ENCODE data around the gene SBK1.
"Not testable (repeated sequence)": the region's sequence is repeated elsewhere in the genome, so short reads cannot be mapped to it uniquely, and the experiment has no call there.

The SBK1 gene

DNA sequence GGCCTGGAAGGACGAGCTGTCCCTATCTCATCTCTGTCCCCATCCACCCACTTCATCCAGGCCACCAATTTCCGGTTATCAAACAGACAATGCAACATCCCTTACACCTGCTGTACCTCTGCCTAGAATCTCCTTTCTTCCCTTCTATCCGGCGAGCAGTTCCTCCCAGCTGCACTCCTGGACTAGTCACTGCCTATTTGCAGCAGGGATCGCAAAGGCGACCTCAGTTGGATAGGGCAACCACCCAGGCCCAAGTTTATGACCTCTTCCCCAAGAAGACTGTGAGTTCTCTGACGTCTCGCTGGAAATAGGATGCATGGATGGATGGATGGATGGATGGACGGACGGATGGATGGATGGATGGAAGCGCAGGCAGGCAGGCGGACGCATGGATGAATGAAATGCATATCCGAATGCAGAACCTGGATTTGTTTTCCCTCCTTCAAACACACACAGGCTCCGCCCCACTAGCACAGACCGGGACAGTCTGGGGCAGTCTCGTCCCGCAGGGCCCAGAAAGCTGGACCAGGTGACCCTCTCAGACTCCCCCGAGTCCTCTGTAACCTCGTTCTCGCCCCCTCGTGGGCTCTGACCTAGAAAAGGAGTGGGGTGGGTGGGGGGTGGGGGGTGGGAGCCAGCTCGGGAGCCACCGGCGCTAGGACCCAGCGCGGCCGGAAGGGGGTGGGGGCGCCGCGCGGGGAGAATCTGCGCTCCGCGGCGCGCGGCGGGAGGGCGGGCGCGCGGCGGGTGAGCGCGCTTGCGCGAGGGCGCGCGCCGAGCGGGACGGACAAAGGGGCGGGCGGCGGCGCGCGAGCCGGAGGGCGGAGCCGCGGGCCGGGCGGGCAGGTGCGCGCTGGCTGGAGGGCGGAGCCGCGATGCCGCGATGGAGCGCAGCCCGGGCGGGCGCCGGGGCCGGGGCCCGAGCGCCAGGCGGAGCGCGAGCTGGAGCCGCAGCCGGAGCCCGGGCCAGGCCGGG, at the start of gene SBK1:
SBK1 (plus strand) TSS at position 875 of the 976 bp plus-strand sequence. CDS start 24,867 bp downstream, outside the sequence.
- peak; percentile 98 for DNase-seq (ENCODE audit: low spot score)
- TF ChIP-seq CTCF (IDR thresholded peaks at IDR 0.05; ENCODE audit: borderline replicate concordance, control extremely low read depth, extremely low read depth, insufficient read depth, missing control alignments): no peak
- in situ Hi-C loops (cut with MboI; ENCODE audit: low sequenced_read_pairs, unreplicated experiment): loop anchor here (25.0 kb wide), 1 partner anchor 245 kb away; the partner anchor contains the start of gene NUPR1

- in situ Hi-C loops (cut with MboI; ENCODE audit: low sequenced_read_pairs, unreplicated experiment): loop anchor here (25.0 kb wide), 1 partner anchor 287 kb away; no protein-coding TSS in a partner anchor
- not testable (repeated sequence) for DNase-seq (ENCODE audit: low spot score)
Measured at GRCh38 chr16:28249483-28249882, 42.8 kb upstream of the SBK1 start.

GRCh38 chr16:28250999-28251398, 41.3 kb upstream of the SBK1 start:
- in situ Hi-C loops (cut with MboI; ENCODE audit: low sequenced_read_pairs, unreplicated experiment): no loop called here
- no peak for DNase-seq (ENCODE audit: low spot score)
- TF ChIP-seq CTCF (IDR thresholded peaks at IDR 0.05; ENCODE audit: borderline replicate concordance, control extremely low read depth, extremely low read depth, insufficient read depth, missing control alignments): no peak

DNA sequence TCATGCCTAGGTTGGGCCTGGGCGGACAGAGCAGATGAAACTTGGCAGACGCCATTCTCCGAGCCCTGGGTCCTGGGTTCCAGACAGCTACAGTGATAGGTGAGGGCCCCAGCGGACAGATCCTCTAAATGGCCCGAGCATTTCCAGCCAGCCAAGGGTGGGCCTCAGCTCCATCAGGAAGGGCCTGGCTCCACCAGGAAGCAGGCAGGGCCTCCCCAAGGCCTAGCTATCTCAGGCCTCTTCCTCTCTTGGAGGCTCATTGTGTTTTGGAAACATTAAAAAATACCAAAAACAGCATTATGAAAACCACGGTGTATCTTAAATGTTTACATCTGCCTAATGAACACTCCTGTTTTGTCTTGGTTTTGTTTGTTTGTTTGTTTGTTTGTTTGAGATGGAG, 38.2 kb upstream of the SBK1 start:
- DNase-seq (ENCODE audit: low spot score): no peak
- in situ Hi-C loops (cut with MboI; ENCODE audit: low sequenced_read_pairs, unreplicated experiment): no loop called here
- TF ChIP-seq CTCF (IDR thresholded peaks at IDR 0.05; ENCODE audit: borderline replicate concordance, control extremely low read depth, extremely low read depth, insufficient read depth, missing control alignments): no peak

GRCh38 chr16:28255838-28256237, 36.5 kb upstream of the SBK1 start:
- no peak for DNase-seq (ENCODE audit: low spot score)
- in situ Hi-C loops (cut with MboI; ENCODE audit: low sequenced_read_pairs, unreplicated experiment): no loop called here

GRCh38 chr16:28257256-28257655, 35.1 kb upstream of the SBK1 start:
- in situ Hi-C loops (cut with MboI; ENCODE audit: low sequenced_read_pairs, unreplicated experiment): no loop called here
- no peak for TF ChIP-seq CTCF (IDR thresholded peaks at IDR 0.05; ENCODE audit: borderline replicate concordance, control extremely low read depth, extremely low read depth, insufficient read depth, missing control alignments)
- DNase-seq (ENCODE audit: low spot score): no peak

More at GRCh38 chr16:28255838-28256237, 36.5 kb upstream of the SBK1 start:
- TF ChIP-seq CTCF (IDR thresholded peaks at IDR 0.05; ENCODE audit: borderline replicate concordance, control extremely low read depth, extremely low read depth, insufficient read depth, missing control alignments): no peak

GRCh38 chr16:28258567-28258966, 33.8 kb upstream of the SBK1 start:
- in situ Hi-C loops (cut with MboI; ENCODE audit: low sequenced_read_pairs, unreplicated experiment): no loop called here
- no peak for DNase-seq (ENCODE audit: low spot score)
- no peak for TF ChIP-seq CTCF (IDR thresholded peaks at IDR 0.05; ENCODE audit: borderline replicate concordance, control extremely low read depth, extremely low read depth, insufficient read depth, missing control alignments)

All from GM13976 (cell line).